Natural killer cell (primary cell): ENCODE data around the gene KIF2A. TPM values are rescaled to one million over a fixed set of nuclear protein-coding genes. Genes with fewer than 3 reads are reported as not detected.

Experiments used
- ATAC-seq, 3 donors: fragments of 150-1000 bp in 2 of 3; fragments of 200-7000 bp in 1 of 3; cut with Tn5 transposase; 1 replicate in 1 of 3; 2 replicates in 2 of 3; pipeline ENCODE4 v1.10.0; 2021; ENCODE audit warnings: mild to moderate bottlenecking in 2 of 3, moderate library complexity in 2 of 3
- DNase-seq, 2 donors: peaks; one replicate each; pipeline versions ENCODE4 v3.0.0 to v3.0.0-alpha.2; 2013 to 2021; ENCODE audit warnings: mixed read lengths in 1 of 2
- H3K27ac ChIP-seq: one replicate; pipeline ENCODE4 v1.5.1; 2013; ENCODE audit warnings: mild to moderate bottlenecking, low read length
- H3K27me3 ChIP-seq: one replicate; pipeline ENCODE4 v1.6.1; 2013; ENCODE audit warnings: low read length; ENCODE audit not compliant: control insufficient read depth, insufficient read depth
- H3K36me3 ChIP-seq: one replicate; pipeline ENCODE4 v1.6.1; 2013; ENCODE audit warnings: low read length; ENCODE audit not compliant: control insufficient read depth, insufficient read depth
- H3K4me1 ChIP-seq: one replicate; pipeline ENCODE4 v1.6.1; 2013; ENCODE audit warnings: low read length; ENCODE audit not compliant: control insufficient read depth, insufficient read depth
- H3K4me3 ChIP-seq: one replicate; pipeline ENCODE4 v1.5.1; 2013; ENCODE audit warnings: low read length
- H3K9me3 ChIP-seq: one replicate; pipeline ENCODE4 v1.6.1; 2013; ENCODE audit warnings: low read length; ENCODE audit not compliant: control insufficient read depth, insufficient read depth
- H3K27ac Mint-ChIP-seq, 2 donors: one replicate each; pipeline ENCODE4 v1.8.0; 2022; ENCODE audit warnings: mild to moderate bottlenecking in 2 of 2, mixed read lengths in 2 of 2, moderate library complexity in 1 of 2
- H3K27me3 Mint-ChIP-seq, 2 donors: one replicate each; pipeline ENCODE4 v1.8.0; 2022; ENCODE audit warnings: low read depth in 2 of 2, mixed read lengths in 2 of 2
- H3K36me3 Mint-ChIP-seq: one replicate; pipeline ENCODE4 v1.8.0; 2022; ENCODE audit warnings: mixed read lengths
- H3K4me1 Mint-ChIP-seq, 2 donors: one replicate each; pipeline ENCODE4 v1.8.0; 2022; ENCODE audit warnings: mixed read lengths in 2 of 2
- H3K4me3 Mint-ChIP-seq: one replicate; pipeline ENCODE4 v1.8.0; 2022; ENCODE audit warnings: mild to moderate bottlenecking, moderate library complexity, mixed read lengths
- H3K9me3 Mint-ChIP-seq, 2 donors: one replicate each; pipeline ENCODE4 v1.8.0; 2022; ENCODE audit warnings: mixed read lengths in 2 of 2
- CTCF ChIP-seq: fragments of 200-600 bp; IDR thresholded peaks from one replicate; pipeline ENCODE4 v1.8.0; 2022; ENCODE audit warnings: antibody characterized with exemption
- WGBS: methylation state at CpG from one replicate; pipeline ENCODE4 v1.1.7; 2013; ENCODE audit warnings: missing lambda C conversion rate; ENCODE audit not compliant: insufficient coverage; 5-methylcytosine and 5-hydroxymethylcytosine counted together
- intact Hi-C: fragments of 100-400 bp; cut with micrococcal nuclease; formaldehyde crosslinking; loops from one replicate; pipeline ENCODE4 v1.14.2; 2022
- total RNA-seq, 4 donors: library from RNA; stranded (reverse); fragments of 120-200 nt in 1 of 4; gene quantifications; one replicate each; pipeline versions ENCODE4 v1.2.3 to v1.2.4, GENCODE V29; 2013 to 2022

The KIF2A gene
- total RNA-seq, 3 donors from 2014 or later (not counting 1 experiment from before 2014, with no cell fraction given), result 80.4 to 95.2 (median 80.6) TPM

GRCh38 chr5:62306323-62306895, 403 bp downstream of the KIF2A start:
- intact Hi-C loops, result loop anchor here (2.0 to 5.0 kb wide), 3 partner anchors 36 to 271 kb away; partner anchors contain the start of genes DIMT1 and LRRC70
- DNase-seq, result no peak
- H3K36me3 Mint-ChIP-seq, result no peaks in the 10 kb centered on the region
- no peaks in the 10 kb centered on the region for H3K9me3 Mint-ChIP-seq
- Histone ChIP-seq H3K27ac (peak overlapping the region; percentile 89), H3K4me3 (peak overlapping the region; percentile 81), H3K4me1 (peaks cover 23% of the 10 kb centered on the region), H3K36me3 (no peaks in the 10 kb centered on the region), H3K9me3 (no peaks in the 10 kb centered on the region), H3K27me3 (no peaks in the 10 kb centered on the region)
- WGBS, result 0% methylated on average over 65 of the region's 67 CpGs
- H3K27me3 Mint-ChIP-seq, result no peaks in the 10 kb centered on the region
- TF ChIP-seq CTCF, result no peak
- peak overlapping the region; percentile 98 to 99 for H3K27ac Mint-ChIP-seq
- H3K4me3 Mint-ChIP-seq, result peak overlapping the region; percentile 98
- peaks cover 52 to 53% of the 10 kb centered on the region in 2 donors for H3K4me1 Mint-ChIP-seq
- peak; percentile 10 to 22 (median 22) for ATAC-seq

DNA sequence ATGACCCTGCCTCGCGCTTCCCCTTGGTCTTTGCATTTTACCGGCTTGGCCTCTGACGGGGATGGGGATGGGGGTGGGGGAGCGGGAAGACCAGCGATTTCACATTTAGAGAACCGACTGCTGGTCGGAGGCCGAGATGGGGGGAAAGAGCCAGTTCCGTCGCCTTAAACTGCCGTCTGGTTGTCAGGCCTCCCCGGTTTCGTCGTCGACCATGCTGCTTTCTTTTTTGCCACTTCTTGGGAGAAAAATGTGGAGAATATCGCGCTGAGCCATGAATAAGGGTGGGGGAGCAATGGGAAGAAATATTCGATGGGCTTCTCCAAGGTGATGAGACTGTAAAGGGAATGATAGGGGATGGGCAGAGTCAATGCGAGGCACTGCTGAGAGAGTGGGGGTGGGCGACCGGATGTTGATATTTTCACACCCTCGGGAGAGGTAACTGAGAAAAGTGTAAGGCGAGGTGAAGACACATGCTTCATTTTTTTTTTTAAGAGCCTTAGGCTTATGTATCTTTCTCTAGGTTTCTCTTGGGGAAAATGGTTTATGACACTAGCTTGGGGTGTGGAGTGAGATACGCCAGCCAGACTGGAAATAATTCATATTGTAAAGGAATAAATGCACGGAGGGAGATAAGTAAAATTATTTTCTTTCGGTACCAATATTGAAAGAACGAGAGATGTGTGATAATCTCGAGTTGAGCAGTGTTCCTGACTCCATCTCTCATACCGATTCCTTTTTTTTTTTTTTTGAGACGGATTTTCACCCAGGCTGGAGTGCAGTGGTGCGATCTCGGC, 1.1 kb downstream of the KIF2A start:
- peak; percentile 21 to 37 (median 34) for ATAC-seq
- H3K4me1 ChIP-seq, result peaks cover 25% of the 10 kb centered on the region

DNA sequence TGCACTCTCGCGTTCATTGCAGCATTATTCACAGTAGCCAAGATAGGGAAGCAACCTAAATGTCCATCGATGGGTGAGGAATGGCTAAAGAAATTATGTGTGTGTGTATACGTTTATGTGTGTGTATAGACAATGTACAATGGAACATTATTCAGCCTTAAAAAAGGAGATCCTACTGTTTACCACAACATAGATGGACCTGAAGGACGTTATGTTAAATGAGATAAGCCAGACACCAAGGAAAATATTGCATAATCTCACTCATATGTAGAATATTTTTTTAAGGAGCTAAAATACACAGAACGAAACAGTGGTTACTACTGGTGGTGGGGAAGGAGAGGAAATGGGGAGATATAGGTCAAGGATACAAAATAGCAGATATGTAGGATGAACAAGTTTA, 2.4 kb downstream of the KIF2A start:
- peak overlapping the region; percentile 98 to 99 for H3K27ac Mint-ChIP-seq
- H3K4me1 ChIP-seq, result peaks cover 26% of the 10 kb centered on the region
- H3K36me3 Mint-ChIP-seq, result no peaks in the 10 kb centered on the region
- ATAC-seq, result no peak
- intact Hi-C loops, result loop anchor here (5.0 kb wide), 2 partner anchors 34 to 269 kb away; partner anchors contain the start of gene LRRC70
- DNase-seq, result no peak
- no peak overlapping the region for H3K4me3 ChIP-seq
- H3K27me3 ChIP-seq, result no peaks in the 10 kb centered on the region
- no peaks in the 10 kb centered on the region for H3K9me3 Mint-ChIP-seq
- peak overlapping the region; percentile 98 for H3K4me3 Mint-ChIP-seq
- H3K4me1 Mint-ChIP-seq, result peaks cover 72 to 73% of the 10 kb centered on the region in 2 donors
- WGBS, result 35% methylated on average over 4 of the region's 6 CpGs
- TF ChIP-seq CTCF, result no peak
- H3K9me3 ChIP-seq, result no peaks in the 10 kb centered on the region
- H3K27me3 Mint-ChIP-seq, result no peaks in the 10 kb centered on the region
- H3K27ac ChIP-seq, result peak overlapping the region; percentile 89
- H3K36me3 ChIP-seq, result no peaks in the 10 kb centered on the region

More for the DNA sequence above, 1.1 kb downstream of the KIF2A start:
- no peaks in the 10 kb centered on the region for H3K36me3 ChIP-seq
- peak; percentile 64 to 78 for DNase-seq
- no peaks in the 10 kb centered on the region for H3K27me3 ChIP-seq
- Mint-ChIP-seq H3K36me3 (no peaks in the 10 kb centered on the region), H3K4me3 (peak overlapping the region; percentile 98), H3K9me3 (no peaks in the 10 kb centered on the region), H3K4me1 (peaks cover 59 to 60% of the 10 kb centered on the region in 2 donors), H3K27me3 (no peaks in the 10 kb centered on the region), H3K27ac (peak overlapping the region; percentile 98 to 99)
- no peak for TF ChIP-seq CTCF
- under 1% methylated on average over 32 of the region's 33 CpGs for WGBS
- intact Hi-C loops, result loop anchor here (2.0 to 5.0 kb wide), 3 partner anchors 35 to 270 kb away; partner anchors contain the start of genes DIMT1 and LRRC70
- H3K9me3 ChIP-seq, result no peaks in the 10 kb centered on the region
- H3K4me3 ChIP-seq, result peak overlapping the region; percentile 81
- H3K27ac ChIP-seq, result peak overlapping the region; percentile 89
